Measurements from ENCODE around the gene CDT1. TPM values are rescaled to one million over a fixed set of nuclear protein-coding genes. Genes with fewer than 3 reads are reported as not detected.

The CDT1 gene
- total RNA-seq, 4 donors from 2014 or later = 0.44 to 1.5 (median 1.4) TPM; not detected in 1

DNA sequence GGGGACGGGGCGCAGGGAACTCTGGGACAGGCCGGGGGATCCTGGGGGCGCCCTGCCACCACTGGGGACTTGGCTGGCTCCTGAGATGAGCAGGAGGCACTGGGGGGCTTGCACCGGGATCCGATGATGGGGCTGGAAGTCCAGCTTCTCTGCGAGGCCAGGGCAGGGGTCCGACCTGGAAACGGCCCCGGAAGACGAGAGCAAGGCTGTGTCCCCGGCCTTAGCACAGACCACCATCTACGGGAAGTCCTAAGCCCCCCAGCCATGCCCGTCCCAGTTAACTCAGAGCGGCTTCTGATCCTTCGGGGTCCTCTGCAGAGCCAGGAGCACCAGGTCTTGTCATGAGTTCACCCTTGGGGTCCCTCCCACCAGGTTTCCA lies 573 bp downstream of the CDT1 start:
- H3K9me3 ChIP-seq = no peaks in the 10 kb centered on the region
- 0% methylated on average over 3 to 7 of the region's 16 CpGs for WGBS, 2 donors
- H3K27ac ChIP-seq = no peak overlapping the region
- H3K4me1 ChIP-seq = peaks cover 0 to 30% (median 14%) of the 10 kb centered on the region in 4 donors
- DNase-seq (ENCODE audit: low spot score in 2 of 2) = no peak
- TF ChIP-seq EP300 (IDR thresholded peaks at IDR 0.05) (no peak), POLR2A (IDR thresholded peaks at IDR 0.05) (no peak)
- TF ChIP-seq, protein P1, sequence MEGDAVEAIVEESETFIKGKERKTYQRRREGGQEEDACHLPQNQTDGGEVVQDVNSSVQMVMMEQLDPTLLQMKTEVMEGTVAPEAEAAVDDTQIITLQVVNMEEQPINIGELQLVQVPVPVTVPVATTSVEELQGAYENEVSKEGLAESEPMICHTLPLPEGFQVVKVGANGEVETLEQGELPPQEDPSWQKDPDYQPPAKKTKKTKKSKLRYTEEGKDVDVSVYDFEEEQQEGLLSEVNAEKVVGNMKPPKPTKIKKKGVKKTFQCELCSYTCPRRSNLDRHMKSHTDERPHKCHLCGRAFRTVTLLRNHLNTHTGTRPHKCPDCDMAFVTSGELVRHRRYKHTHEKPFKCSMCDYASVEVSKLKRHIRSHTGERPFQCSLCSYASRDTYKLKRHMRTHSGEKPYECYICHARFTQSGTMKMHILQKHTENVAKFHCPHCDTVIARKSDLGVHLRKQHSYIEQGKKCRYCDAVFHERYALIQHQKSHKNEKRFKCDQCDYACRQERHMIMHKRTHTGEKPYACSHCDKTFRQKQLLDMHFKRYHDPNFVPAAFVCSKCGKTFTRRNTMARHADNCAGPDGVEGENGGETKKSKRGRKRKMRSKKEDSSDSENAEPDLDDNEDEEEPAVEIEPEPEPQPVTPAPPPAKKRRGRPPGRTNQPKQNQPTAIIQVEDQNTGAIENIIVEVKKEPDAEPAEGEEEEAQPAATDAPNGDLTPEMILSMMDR (IDR thresholded peaks at IDR 0.05) = no peak
- peaks cover 0 to 31% (median 0%) of the 10 kb centered on the region in 3 donors for H3K36me3 ChIP-seq
- H3K4me3 ChIP-seq = peak overlapping the region in 1 of 4 donors; percentile 68
- H3K27me3 ChIP-seq = no peaks in the 10 kb centered on the region

DNA sequence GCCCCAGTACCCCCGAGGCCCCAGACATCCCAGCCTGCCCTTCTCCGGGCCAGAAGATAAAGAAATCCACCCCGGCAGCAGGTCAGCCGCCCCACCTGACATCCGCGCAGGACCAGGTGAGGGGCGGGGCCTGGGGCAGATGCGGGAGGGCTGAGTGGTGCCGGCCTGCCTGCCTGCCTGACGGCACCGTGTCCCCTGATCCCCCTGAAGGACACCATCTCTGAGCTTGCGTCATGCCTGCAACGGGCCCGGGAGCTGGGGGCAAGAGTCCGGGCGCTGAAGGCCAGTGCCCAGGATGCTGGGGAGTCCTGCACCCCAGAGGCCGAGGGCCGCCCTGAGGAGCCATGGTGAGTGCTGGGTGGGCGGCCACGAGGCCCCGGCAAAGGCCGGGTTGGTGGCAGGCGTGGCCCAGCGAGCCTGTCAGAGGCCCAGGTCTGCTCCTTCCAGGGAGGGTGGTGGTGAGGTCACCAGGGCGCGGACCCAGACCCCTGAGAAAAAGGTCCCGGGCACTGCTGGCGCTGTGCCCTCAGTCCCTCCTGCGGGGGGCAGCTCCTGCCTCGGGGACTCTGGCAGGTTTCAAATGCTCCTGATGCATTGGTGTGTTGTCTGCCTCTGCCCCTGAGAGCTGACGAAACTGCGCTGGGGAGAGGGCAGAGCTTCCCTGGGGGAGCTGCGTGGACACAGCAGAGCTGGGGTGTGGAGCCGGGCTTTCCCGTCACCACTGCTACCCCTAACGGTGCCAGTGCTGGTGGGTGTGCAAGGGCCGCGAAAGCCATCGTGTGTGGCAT lies 1.2 kb downstream of the CDT1 start:
- TF ChIP-seq, protein P1 (IDR thresholded peaks at IDR 0.05) = no peak
- TF ChIP-seq EP300 (IDR thresholded peaks at IDR 0.05) (no peak), POLR2A (IDR thresholded peaks at IDR 0.05) (no peak)

DNA sequence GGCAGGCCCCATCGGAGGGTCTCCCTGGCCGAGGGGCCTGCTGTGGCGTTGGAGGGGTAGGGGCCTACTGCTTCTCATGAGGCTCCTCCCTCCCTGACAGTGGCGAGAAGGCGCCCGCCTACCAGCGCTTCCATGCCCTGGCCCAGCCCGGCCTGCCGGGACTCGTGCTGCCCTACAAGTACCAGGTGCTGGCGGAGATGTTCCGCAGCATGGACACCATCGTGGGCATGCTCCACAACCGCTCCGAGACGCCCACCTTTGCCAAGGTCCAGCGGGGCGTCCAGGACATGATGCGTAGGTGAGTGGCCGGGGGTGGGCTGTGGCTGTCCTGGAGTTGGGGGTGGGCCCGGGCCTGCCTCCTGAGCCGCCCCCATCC lies 1.7 kb downstream of the CDT1 start:
- TF ChIP-seq POLR2A (IDR thresholded peaks at IDR 0.05) (no peak), EP300 (IDR thresholded peaks at IDR 0.05) (no peak)
- TF ChIP-seq, protein P1 (IDR thresholded peaks at IDR 0.05) = no peak
- Histone ChIP-seq H3K36me3 (peaks cover 0 to 34% (median 0%) of the 10 kb centered on the region in 3 donors), H3K4me1 (peaks cover 0 to 42% (median 21%) of the 10 kb centered on the region in 4 donors), H3K27ac (no peak overlapping the region), H3K9me3 (no peaks in the 10 kb centered on the region), H3K27me3 (no peaks in the 10 kb centered on the region), H3K4me3 (no peak overlapping the region)
- WGBS, 2 donors = 76 to 79% methylated on average over 19 to 22 of the region's 22 CpGs
- no peak for DNase-seq (ENCODE audit: low spot score in 2 of 2)

More for the DNA sequence above, 1.2 kb downstream of the CDT1 start:
- no peak overlapping the region for H3K27ac ChIP-seq
- H3K36me3 ChIP-seq = peaks cover 0 to 31% (median 0%) of the 10 kb centered on the region in 3 donors
- no peaks in the 10 kb centered on the region for H3K27me3 ChIP-seq
- H3K4me1 ChIP-seq = peaks cover 0 to 36% (median 15%) of the 10 kb centered on the region in 4 donors
- H3K9me3 ChIP-seq = no peaks in the 10 kb centered on the region
- DNase-seq (ENCODE audit: low spot score in 2 of 2) = no peak
- WGBS, 2 donors = 22 to 38% methylated on average over 14 to 32 of the region's 39 CpGs
- H3K4me3 ChIP-seq = peak overlapping the region in 1 of 4 donors; percentile 68

DNA sequence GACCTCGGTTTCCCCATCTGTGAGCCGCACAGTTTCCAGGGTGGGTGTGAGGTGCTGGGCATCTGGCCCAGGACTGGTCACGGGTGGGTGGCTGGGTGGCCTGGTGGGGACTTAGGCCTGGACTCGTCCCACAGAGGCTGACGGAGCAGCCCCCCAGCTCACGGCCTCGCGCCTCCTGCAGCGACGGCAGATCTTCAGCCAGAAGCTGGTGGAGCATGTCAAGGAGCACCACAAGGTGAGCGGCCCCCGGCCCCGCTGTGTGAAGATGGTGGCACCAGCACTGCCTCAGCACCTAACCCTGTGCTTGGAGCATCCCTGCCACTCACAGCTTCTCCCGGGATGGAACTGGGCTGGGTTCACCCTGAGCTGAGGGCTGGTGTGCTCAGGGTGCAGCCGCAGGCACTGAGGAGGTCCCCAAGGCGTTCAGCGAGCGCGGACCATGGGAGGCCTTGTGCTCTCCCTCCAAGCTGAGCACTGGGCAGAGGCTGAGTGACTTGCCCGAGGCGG lies 2.4 kb downstream of the CDT1 start:
- Histone ChIP-seq H3K27me3 (no peaks in the 10 kb centered on the region), H3K4me3 (no peak overlapping the region), H3K9me3 (no peaks in the 10 kb centered on the region), H3K36me3 (peaks cover 0 to 34% (median 0%) of the 10 kb centered on the region in 3 donors), H3K27ac (no peak overlapping the region), H3K4me1 (peaks cover 0 to 48% (median 27%) of the 10 kb centered on the region in 4 donors)
- TF ChIP-seq POLR2A (IDR thresholded peaks at IDR 0.05) = no peak
- WGBS, 2 donors = 87 to 88% methylated on average over 12 to 15 of the region's 21 CpGs
- no peak for DNase-seq (ENCODE audit: low spot score in 2 of 2)

DNA sequence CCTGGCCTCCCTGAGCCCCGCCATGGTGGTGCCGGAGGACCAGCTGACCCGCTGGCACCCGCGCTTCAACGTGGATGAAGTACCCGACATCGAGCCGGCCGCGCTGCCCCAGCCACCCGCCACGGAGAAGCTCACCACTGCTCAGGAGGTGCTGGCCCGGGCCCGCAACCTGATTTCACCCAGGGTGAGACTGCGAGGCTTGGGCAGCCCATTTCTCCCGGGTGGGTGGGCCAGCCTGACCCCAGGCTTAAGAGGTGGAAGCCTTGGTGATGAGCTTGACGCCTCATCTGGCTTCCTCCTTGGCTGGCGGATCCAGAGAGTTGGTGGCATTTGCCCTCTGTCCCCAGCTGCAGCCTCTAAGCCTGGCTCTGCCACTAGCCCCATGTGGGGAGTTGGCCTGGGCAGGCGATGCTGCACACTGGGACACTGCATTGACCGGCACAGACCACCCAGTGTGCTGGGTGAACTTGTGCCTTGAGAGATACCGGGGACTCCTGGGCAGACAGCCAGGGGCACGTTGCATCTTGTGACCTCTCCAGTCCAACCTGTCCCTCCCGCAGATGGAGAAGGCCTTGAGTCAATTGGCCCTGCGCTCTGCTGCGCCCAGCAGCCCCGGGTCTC lies 3.0 kb downstream of the CDT1 start:
- WGBS, 2 donors = 62 to 74% methylated on average over 9 to 13 of the region's 27 CpGs
- Histone ChIP-seq H3K4me3 (no peak overlapping the region), H3K4me1 (peaks cover 0 to 49% (median 28%) of the 10 kb centered on the region in 4 donors), H3K27ac (no peak overlapping the region), H3K36me3 (peaks cover 0 to 34% (median 0%) of the 10 kb centered on the region in 3 donors), H3K27me3 (no peaks in the 10 kb centered on the region), H3K9me3 (no peaks in the 10 kb centered on the region)
- no peak for TF ChIP-seq POLR2A (IDR thresholded peaks at IDR 0.05)
- TF ChIP-seq EP300 (IDR thresholded peaks at IDR 0.05) = no peak
- TF ChIP-seq, protein P1 (IDR thresholded peaks at IDR 0.05) = no peak
- DNase-seq (ENCODE audit: low spot score in 2 of 2) = no peak

All from tibial nerve (tissue), 4 donors.